PC-3 (cell line): ENCODE data around the gene SPAG6. TPM values are rescaled to one million over a fixed set of nuclear protein-coding genes. Genes with fewer than 3 reads are reported as not detected.
A peak's percentile ranks its signal among the peaks of the same experiment; 100 is the strongest.

Source experiments
- ATAC-seq: fragments of 200-7000 bp; cut with Tn5 transposase; 2 replicates; pipeline ENCODE4 v1.9.1; 2020; ENCODE audit warnings: mild to moderate bottlenecking, moderate library complexity
- BruUV-seq: library from RNA; stranded (reverse); fragments of 400-500 nt; replicated peaks from 2 replicates; lab custom pipeline; 2021; lab: Mats Ljungman, UMichigan
- CTCF ChIA-PET: fragments of 300-600 bp; sonication (Branson Sonifier 250); formaldehyde crosslinking; loops from one replicate; lab custom pipeline; 2022; ENCODE audit warnings: antibody characterized with exemption; lab: Charles Lee
- POLR2A ChIA-PET: fragments of 300-600 bp; sonication (Branson Sonifier 250); formaldehyde crosslinking; loops from one replicate; lab custom pipeline; 2022; ENCODE audit warnings: antibody characterized with exemption; ENCODE audit not compliant: unreplicated experiment; lab: Charles Lee
- DNase-seq: peaks from one replicate; pipeline ENCODE4 v3.0.0-alpha.2; 2015
- H2AFZ ChIP-seq: fragments of 300-600 bp; sonication (generic); 2 replicates; pipeline ENCODE4 v1.6.0; 2016; ENCODE audit warnings: antibody characterized with exemption, low read length
- H3F3A ChIP-seq: fragments of 300-600 bp; sonication (generic); one replicate; pipeline ENCODE4 v1.6.0; 2017; ENCODE audit warnings: antibody characterized with exemption, low read length, control low read depth, mild to moderate bottlenecking; ENCODE audit not compliant: unreplicated experiment
- H3K27ac ChIP-seq: fragments of 300-600 bp; sonication (generic); 2 replicates; pipeline ENCODE4 v1.5.1; 2016; ENCODE audit warnings: mild to moderate bottlenecking, low read length
- H3K27me3 ChIP-seq: fragments of 300-600 bp; sonication (generic); 2 replicates; pipeline ENCODE4 v1.6.1; 2016; ENCODE audit warnings: low read length, mixed read lengths
- H3K36me3 ChIP-seq: fragments of 300-600 bp; sonication (generic); 2 replicates; pipeline ENCODE4 v1.6.1; 2016; ENCODE audit warnings: low read depth, mixed run types, low read length, mixed read lengths
- H3K4me1 ChIP-seq: fragments of 300-600 bp; sonication (generic); 2 replicates; pipeline ENCODE4 v1.5.1; 2016; ENCODE audit warnings: low read length; ENCODE audit not compliant: insufficient read depth
- H3K4me2 ChIP-seq: fragments of 300-600 bp; sonication (generic); 2 replicates; pipeline ENCODE4 v1.6.0; 2016; ENCODE audit warnings: low read length
- H3K4me3 ChIP-seq: fragments of 300-600 bp; sonication (generic); 2 replicates; pipeline ENCODE4 v1.5.1; 2016; ENCODE audit warnings: mild to moderate bottlenecking, low read length, mixed read lengths
- H3K79me2 ChIP-seq: fragments of 300-600 bp; sonication (generic); 2 replicates; pipeline ENCODE4 v1.6.1; 2017; ENCODE audit warnings: low read length, mixed read lengths
- H3K9ac ChIP-seq: fragments of 300-600 bp; sonication (generic); 2 replicates; pipeline ENCODE4 v1.6.0; 2016; ENCODE audit warnings: mild to moderate bottlenecking, low read length
- H3K9me2 ChIP-seq: fragments of 300-600 bp; sonication (generic); replicated peaks from 2 replicates; pipeline ENCODE4 v1.6.1; 2016; ENCODE audit warnings: mixed run types, low read length, mixed read lengths
- H3K9me3 ChIP-seq: fragments of 300-600 bp; sonication (generic); 2 replicates; pipeline ENCODE4 v1.6.1; 2016; ENCODE audit warnings: low read length, mixed read lengths
- H4K20me1 ChIP-seq: fragments of 300-600 bp; sonication (generic); 2 replicates; pipeline ENCODE4 v1.6.1; 2016; ENCODE audit warnings: low read length, mixed read lengths
- CTCF ChIP-seq: fragments of 300-600 bp; sonication (generic); conservative IDR thresholded peaks from 2 replicates; pipeline ENCODE4 v1.5.1; 2017; ENCODE audit warnings: antibody characterized with exemption, low read depth, mild to moderate bottlenecking, low read length
- EZH2 ChIP-seq: fragments of 300-600 bp; sonication (generic); IDR thresholded peaks from one replicate; pipeline ENCODE4 v1.6.1; 2017; ENCODE audit warnings: antibody characterized with exemption, mild to moderate bottlenecking, low read length; ENCODE audit not compliant: unreplicated experiment
- EZH2phosphoT487 ChIP-seq: fragments of 300-600 bp; sonication (generic); IDR thresholded peaks from 2 replicates; pipeline ENCODE4 v1.6.1; 2018; ENCODE audit warnings: mild to moderate bottlenecking, antibody characterized with exemption, low read length, borderline replicate concordance
- intact Hi-C: fragments of 100-400 bp; cut with micrococcal nuclease; formaldehyde crosslinking; loops from 2 replicates; pipeline ENCODE4 v1.9.0; 2023
- total RNA-seq: library from RNA; depleted of rRNA; stranded (reverse); fragments of >200 nt; gene quantifications from 2 replicates; pipeline ENCODE4 v1.2.3, GENCODE V29; 2014

Gene SPAG6
- total RNA-seq, 1 experiment from 2014 or later: 0.04 TPM

- H3K36me3 ChIP-seq: no peaks in the 10 kb centered on the region
- no peak overlapping the region for H2AFZ ChIP-seq
- intact Hi-C loops: no loop called here
- H3K79me2 ChIP-seq: no peaks in the 10 kb centered on the region
- no peak overlapping the region for H3K9ac ChIP-seq
- ChIA-PET CTCF (no interaction called here), POLR2A (no interaction called here)
- H3K4me2 ChIP-seq: no peak overlapping the region
- TF ChIP-seq CTCF (no peak), EZH2 (no peak), EZH2phosphoT487 (no peak)
- no TSS peak for BruUV-seq
- H3K9me3 ChIP-seq: no peaks in the 10 kb centered on the region
- H3F3A ChIP-seq: no peaks in the 10 kb centered on the region
- H3K9me2 ChIP-seq: no peaks in the 10 kb centered on the region
- DNase-seq (peak; percentile 13), ATAC-seq (no peak)
- no peaks in the 10 kb centered on the region for H4K20me1 ChIP-seq
- H3K27ac ChIP-seq: no peak overlapping the region
- H3K4me1 ChIP-seq: no peaks in the 10 kb centered on the region
- no peak overlapping the region for H3K4me3 ChIP-seq
- no peaks in the 10 kb centered on the region for H3K27me3 ChIP-seq
Observed at GRCh38 chr10:22369434-22370072, 24.3 kb downstream of the SPAG6 start.

GRCh38 chr10:22370320-22370719, 25.0 kb downstream of the SPAG6 start:
- ATAC-seq: no peak
- intact Hi-C loops: no loop called here
- CTCF ChIA-PET: no interaction called here
- peaks cover 8% of the 10 kb centered on the region; the same call in 1 of the 2 replicates for H3K4me1 ChIP-seq
- no peak overlapping the region for H2AFZ ChIP-seq
- no peaks in the 10 kb centered on the region for H3K9me3 ChIP-seq
- no peaks in the 10 kb centered on the region for H4K20me1 ChIP-seq
- no TSS peak for BruUV-seq
- no peak for DNase-seq
- H3K9me2 ChIP-seq: no peaks in the 10 kb centered on the region
- H3K27ac ChIP-seq: no peak overlapping the region
- H3K79me2 ChIP-seq: no peaks in the 10 kb centered on the region
- TF ChIP-seq CTCF: no peak
- TF ChIP-seq EZH2phosphoT487: no peak
- no peak for TF ChIP-seq EZH2
- H3K27me3 ChIP-seq: no peaks in the 10 kb centered on the region
- no peak overlapping the region for H3K9ac ChIP-seq
- no peak overlapping the region for H3K4me3 ChIP-seq
- POLR2A ChIA-PET: no interaction called here
- H3F3A ChIP-seq: no peaks in the 10 kb centered on the region
- no peak overlapping the region for H3K4me2 ChIP-seq
- H3K36me3 ChIP-seq: no peaks in the 10 kb centered on the region

GRCh38 chr10:22372298-22372697, 27.0 kb downstream of the SPAG6 start:
- no peaks in the 10 kb centered on the region for H3K36me3 ChIP-seq
- H3K9me2 ChIP-seq: no peaks in the 10 kb centered on the region
- H3K4me1 ChIP-seq: peaks cover 8% of the 10 kb centered on the region; the same call in 1 of the 2 replicates
- intact Hi-C loops: no loop called here
- H4K20me1 ChIP-seq: no peaks in the 10 kb centered on the region
- H3K4me2 ChIP-seq: no peak overlapping the region
- H3K27me3 ChIP-seq: no peaks in the 10 kb centered on the region
- DNase-seq: no peak
- H3K4me3 ChIP-seq: no peak overlapping the region
- no TSS peak for BruUV-seq
- no peaks in the 10 kb centered on the region for H3F3A ChIP-seq
- no peaks in the 10 kb centered on the region for H3K79me2 ChIP-seq
- no peak overlapping the region for H3K27ac ChIP-seq
- H2AFZ ChIP-seq: no peak overlapping the region
- no peak for ATAC-seq
- H3K9ac ChIP-seq: no peak overlapping the region
- ChIA-PET CTCF (no interaction called here), POLR2A (interaction anchor here (0.6 kb wide), 1 partner anchor 369 kb away, joined by 3 read pairs; no protein-coding TSS in a partner anchor)
- no peaks in the 10 kb centered on the region for H3K9me3 ChIP-seq
- TF ChIP-seq CTCF (no peak), EZH2phosphoT487 (no peak), EZH2 (no peak)
